ENCODE results near the gene SERINC5.

DNA sequence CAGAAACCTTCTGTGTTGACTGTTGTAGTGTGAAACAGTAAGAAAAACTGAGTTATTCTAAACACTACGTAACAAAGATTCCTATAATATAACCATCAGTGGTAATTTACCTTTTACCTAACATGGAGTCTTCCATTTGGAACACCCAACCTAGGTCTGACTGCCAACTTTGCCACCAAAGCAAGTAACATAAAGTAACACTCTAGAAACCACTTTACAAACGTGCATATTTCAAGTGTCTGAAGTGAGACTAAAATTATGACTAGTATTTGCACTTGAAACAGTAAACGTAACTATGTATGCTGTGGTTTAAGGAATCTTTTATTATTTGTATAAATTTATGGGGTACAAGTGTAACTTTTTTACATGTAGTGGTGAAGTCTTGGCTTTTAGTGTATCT, 95.6 kb downstream of the SERINC5 start:
- no peak for TF ChIP-seq CTCF (IDR thresholded peaks at IDR 0.05)
- TF ChIP-seq POLR2A (IDR thresholded peaks at IDR 0.05) = no peak

All from body of pancreas (tissue), 4 donors.